GM19328 (cell line): ENCODE results near the gene SLC49A4.

Experiments used
- ATAC-seq: cut with Tn5 transposase; IDR thresholded peaks from one replicate; pipeline ENCODE4 v1.9.1; 2021; ENCODE audit warnings: mild to moderate bottlenecking, moderate library complexity; ENCODE audit not compliant: unreplicated experiment

Gene SLC49A4

DNA sequence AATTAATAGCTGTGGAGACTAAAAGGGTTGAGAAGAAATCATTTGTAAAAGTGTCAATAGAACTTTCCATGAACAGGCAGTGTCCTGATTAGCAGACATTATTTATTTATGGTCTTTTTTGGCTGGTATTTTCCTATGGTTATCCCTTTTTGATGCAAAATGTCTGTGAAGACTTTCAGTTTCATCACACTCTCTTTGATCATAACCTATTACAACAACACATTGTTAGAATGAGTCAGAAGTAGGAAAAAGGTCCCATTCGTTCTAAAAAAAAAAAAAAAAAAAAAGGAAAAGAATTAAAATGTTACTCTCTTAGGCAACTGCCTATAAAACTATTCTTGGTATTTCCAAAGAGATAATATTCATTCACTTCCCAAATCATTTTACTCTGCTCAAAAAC is 62.1 kb downstream of the SLC49A4 start:
- ATAC-seq: no peak

DNA sequence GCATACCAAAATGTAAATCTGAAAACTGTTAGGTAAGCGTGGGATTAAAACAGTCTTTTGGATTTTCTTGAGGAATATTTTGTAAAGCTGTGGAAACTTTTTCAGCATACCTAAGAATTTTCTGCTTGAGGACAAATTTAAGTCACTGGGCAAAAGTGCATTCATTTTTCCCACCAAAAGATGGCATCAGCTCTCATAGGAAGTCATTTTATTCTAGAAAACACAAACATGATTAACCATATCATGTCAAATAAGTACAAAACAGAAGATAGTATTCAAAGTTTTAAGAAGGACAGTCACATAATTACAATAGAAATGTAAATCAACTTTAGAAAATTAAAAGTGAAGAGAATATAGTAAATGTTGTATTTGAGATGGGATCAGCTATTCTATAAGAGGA is 63.5 kb downstream of the SLC49A4 start:
- ATAC-seq: no peak

DNA sequence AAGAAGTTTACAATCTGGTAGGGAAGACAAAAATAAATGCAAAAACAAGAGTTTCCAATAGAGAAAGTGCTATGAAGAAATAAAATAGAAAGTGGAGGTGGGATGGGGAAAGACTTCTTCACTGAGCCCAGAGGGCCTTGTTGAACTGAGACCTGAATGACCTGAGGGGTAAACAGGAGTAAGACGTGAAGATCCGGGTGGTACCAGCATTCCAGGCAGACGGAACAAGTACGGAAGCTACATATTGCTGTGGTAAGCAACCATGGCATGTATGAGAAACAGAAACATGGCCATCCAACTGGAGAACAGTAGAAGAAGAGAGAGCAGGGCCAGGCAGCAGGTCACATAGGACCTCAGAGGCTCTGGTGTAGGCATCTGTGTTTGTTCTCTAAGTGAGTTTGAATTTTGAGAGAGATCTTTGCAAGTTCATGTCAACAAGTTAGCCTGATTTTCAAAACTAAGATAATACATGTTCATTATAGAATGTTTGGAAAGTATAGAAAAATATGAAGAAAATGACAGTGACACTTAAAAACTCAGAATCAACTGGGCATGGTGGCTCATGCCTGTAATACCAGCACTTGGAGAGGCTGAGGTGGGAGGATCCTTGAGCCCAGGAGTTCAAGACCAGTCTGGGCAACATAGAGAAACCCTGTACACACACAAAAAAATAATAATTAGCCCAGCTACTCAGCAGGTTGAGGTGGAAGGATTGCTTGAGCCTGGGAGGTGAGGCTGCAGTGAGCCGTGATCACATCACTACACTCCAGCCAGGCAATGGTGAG is 64.3 kb downstream of the SLC49A4 start:
- ATAC-seq: no peak

DNA sequence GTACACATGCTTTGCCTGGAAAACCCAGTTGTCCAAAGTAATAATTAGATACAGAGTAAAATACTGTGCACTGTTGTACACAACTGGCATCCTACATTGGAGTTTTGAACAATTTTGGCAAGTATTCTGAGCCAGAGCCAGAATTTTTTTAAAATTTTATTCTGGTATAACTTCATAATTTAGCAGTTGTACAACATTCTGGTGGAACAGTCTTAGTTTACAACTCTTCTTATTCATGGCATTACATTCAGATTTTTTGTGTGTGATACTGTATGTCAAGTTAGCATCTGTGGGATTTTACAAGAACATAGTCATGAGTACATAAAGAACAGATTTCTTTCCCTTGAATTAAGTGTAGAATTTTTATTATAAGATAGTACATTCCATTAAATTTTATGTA is 67.5 kb downstream of the SLC49A4 start:
- no peak for ATAC-seq

DNA sequence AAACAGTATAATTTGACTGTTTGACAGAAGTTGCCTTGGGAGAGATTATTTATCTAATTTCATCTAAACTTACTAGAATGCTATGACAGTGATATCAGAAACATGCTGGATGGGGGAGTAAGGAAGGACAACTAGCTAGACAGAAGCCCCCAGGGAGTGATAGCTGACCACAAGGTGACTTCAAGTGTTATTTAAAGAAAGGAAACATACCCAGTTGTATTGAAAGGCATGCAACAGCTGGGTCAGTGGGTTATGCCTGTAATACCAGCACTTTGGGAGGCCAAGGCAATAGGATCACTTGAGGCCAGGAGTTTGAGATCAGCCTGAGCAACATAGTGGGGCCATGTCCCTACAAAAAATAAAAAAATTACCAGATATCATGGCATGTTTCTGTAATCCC is 69.6 kb downstream of the SLC49A4 start:
- no peak for ATAC-seq

DNA sequence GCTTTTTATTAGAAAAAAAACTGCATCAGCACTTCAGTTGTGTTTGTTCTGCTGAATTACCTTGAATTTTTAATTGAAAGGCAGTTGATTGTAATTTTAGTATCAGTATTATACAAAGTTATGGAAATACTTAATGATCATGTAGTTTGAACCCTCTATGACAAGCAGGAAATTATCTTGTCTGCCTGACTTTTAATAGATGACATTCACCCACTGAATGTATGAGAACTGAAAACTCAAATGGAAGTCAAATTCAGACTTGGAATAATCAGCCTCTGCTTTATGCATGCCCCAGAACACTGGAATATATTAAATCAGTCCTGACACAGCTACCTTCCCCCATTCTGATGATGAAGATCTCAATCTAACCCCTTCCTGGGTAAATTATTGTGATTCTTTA is 73.5 kb downstream of the SLC49A4 start:
- no peak for ATAC-seq

DNA sequence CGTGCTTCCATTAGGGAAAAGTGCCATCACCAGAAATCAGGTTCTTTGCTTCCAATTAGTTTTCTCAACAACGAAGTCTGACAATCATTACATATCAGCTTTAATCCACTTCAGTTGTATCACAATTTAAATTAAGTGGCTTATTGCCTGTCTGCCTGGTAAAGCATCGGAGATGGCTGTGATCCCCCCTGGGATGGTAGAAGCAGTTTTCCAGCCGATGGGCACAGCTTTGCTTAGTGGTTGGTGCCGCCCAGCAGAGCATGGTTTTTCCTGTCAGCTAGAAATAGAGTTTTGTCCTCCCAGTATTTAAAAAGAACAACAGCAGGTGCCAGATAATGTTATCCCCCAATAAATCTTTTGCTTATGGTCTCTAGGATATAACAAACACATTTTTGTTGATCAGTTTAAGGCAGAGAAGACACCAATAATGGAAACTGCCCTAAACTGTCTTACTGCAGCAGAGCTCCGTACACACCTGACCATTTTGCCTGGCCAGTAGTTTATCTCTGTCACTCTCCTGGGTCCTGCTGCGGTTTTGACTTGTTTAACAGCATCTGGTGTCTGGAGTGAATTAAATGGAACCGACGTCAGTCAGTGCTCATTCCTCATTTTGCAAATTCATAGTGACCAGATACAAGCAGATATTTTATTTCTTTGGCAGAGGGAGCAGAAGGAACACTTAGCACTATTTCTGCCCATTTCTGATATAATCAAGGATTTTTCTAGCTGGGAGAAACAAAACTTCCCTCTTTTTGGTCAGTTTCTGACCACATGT is 79.1 kb downstream of the SLC49A4 start:
- no peak for ATAC-seq

DNA sequence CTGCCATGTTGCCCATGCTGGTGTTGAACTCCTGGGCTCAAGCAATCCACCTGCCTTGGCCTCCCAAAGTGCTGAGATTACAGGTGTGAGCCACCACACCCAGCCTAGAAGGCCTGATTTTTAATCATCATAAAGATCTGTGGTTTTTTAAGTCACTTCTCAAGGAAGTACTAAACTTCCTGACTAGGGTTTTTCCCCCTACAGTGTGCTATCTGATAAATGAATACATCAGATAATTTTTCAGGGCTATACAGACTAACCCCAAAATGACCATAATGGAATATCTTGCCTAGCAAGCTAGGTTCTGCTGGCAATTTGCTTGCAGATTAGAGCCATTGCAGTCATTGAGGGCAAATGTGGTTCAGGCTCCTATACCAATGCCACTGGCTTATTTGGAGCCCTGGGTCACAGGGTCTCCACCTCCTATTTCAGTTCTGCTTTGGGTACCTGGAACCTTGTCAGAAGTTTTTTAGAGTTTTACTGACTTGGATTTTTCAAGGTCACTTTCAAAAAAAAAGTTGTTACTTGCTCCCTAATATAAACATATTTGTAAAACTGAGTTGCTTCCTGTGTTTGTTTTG is 80.8 kb downstream of the SLC49A4 start:
- ATAC-seq: no peak

DNA sequence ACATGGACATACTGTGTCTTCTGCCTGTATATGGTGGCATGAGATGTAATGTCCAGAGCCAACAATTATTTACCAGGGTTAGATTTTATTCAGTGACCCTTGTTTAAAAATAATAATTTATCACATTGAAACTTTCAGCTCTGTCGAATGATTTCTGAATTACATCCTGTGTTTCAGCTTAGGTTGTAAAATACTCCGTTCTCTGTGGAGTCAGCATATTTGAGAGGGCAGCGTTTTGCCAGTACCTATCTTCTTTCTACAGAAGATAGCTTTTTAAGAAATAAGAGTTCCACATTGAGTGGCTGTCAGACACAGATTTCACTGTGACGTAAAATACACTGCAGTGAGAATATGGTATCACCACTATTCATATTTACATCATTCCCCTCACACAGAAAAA is 85.3 kb downstream of the SLC49A4 start:
- no peak for ATAC-seq

DNA sequence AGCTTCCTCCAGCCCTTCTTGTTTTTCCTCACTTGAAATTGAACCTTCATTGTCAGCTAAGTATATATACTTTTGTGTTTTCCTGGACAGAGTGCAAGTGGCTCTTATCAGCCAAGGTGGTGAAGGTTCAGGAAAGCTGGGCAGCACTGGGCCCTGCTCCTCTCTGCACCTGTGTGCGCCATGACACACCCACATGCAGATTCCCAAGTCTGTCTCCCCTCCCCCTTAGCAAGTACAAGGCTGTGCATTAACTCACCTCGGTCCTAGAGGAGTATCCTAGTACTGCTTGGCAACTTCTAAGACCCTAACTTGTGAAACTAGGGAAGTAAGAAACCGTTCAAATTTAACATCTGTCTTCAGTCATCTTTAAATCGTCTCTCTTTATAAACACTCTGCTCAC is 85.8 kb downstream of the SLC49A4 start:
- ATAC-seq: no peak

DNA sequence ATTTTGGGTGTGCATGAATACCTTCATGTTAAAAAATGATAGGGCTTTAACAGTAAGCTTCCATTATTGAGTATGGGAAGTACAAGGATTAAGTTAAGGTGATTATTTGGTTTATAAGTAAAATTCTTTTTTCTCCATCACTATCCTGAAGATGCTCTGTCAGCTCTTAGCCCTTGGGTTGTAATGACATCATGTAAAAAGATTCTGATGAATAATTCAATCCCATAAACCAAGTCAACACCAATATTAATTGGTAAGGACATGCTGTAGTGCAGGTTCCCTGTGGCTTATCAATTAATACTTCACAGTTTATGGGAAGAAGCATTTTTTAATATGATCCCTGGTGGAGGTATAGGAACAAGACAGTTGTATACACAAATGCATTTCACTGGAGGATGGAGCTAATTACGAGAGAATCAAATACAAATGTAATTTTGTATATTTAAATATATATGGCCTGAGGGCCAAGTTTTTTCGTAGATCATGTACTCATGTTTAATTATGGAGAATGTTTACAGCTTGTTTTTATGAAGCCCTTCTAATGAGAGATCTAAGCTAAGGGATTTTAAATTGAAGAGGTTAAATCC is 87.6 kb downstream of the SLC49A4 start:
- no peak for ATAC-seq

DNA sequence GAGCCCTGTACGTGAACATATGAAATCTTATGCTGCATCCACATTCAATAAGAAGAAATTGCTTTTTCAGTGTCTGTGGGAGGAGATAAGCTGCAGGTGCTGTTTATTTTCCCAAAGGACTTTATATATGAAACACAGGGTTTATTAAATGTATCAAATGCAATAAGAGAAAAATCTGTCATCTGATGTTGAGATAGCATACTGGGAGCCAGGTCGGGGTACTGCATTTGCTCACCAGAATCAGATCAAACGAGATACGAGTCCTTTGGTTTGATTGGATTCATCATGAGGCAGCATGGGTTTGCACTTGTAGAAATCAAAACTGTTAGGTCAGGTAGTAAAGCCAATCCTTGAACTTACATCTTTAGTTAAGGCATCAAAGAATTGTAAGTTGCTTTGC is 91.4 kb downstream of the SLC49A4 start:
- no peak for ATAC-seq

DNA sequence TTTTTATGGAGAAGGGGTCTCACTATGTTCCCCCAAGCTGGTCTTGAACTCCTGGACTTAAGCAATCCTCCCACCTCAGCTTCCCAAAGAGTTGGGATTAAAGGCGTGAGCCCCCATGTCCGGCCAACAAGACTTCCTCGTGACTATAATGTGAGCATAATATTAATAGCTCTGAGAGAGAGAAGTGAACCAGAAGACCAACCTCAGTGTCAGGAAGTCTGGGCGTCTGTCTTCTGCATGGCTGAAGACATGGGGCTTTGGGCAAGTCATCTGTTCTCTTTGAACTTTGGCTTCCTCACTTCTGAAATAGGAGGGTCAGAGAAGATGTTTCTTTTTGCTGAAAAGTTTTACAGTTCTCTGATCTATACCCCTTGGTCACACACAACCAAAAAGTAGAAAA is 92.1 kb downstream of the SLC49A4 start:
- no peak for ATAC-seq

DNA sequence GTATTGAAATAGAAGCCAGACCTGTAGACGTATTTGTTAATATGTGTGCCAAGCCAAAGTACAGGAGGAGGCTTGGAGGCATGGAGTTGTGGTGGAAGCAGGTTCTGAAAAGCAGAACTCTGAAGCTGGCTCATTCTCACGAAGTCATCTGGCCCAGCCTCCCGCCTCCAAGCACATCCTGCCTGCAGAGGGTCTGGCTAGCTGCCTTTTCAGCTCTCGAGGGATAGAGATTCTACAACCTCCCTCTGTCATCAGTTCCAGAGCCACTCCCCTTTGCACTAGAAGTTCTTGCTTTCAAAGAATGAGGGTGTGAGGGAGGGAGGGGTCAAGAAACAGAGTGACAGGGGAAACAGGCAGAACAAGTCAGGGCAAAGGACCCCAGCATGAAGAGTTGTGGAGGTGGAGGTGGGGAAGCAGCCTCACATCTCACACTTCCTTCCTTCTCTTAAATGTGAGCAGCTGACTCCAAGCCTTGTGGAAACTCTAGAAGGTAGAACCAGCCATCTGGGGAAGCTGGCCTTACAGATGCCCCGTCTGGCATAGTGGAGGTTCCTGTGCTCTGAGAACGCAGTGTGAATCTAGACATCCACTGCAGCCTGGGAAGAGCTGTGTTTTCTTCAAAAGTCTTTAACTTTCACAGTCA is 95.3 kb downstream of the SLC49A4 start:
- ATAC-seq: no peak

DNA sequence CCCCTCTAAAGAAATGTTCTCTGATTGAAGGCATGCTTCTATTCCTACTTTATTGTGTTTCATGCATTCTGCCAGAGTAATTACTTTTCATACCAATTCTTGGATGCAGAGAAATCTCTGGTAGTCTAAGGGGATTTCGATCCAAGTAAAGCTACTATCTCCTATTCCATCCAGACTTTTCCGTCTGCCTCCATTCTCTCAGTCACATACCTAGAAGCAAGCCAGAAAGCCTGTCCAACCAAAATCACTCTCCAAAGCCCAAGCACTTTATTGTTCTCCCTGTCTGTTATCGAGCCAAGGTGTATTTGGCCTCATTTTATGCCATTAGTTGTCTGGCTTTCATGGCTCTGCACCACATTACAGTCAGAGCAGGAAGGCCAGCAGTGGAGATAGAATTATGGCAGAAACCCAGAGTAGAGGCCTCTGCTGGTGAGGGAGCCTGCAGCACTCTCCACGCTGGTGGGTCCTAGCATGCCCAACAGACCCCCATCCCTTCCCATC is 95.9 kb downstream of the SLC49A4 start:
- ATAC-seq: no peak

DNA sequence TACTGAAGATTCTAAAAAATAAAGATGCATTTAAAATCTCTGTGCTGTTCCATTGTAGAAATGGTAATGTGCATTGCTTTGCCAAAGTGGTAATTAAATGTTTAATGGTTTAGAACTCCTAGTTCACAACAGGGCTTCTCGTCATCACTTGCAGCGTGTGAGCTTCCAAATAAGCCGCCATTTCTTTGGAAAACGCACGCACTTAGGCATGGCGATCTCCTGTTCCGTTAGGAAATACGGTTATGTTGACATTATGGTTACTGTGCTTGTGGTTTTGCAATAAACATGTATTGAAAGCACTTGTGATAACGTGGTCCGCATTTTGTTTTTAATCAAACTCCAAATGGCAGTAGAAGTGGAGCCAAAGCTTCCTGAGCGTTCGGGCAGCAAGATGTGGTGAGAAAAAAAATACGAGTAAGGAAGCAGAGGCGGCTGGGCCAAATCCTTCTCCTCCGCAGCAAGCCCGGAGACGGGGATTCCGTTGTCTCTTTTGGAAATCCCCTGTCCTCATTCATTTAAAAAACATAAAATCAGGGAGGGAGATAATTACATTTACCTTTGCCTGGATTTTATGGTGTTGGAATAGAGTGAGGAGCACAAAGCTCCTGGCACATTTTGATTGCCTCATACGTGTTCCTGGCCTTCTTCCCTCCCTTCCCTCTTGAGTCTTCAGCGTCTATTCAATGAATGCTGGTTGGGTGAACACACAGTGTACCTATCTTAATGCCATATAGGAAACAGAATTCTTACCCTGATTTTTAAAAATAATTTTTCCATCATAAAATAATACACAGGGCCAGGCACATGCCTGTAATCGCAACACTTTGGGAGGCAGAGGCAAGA is 97.5 kb downstream of the SLC49A4 start:
- ATAC-seq: no peak

DNA sequence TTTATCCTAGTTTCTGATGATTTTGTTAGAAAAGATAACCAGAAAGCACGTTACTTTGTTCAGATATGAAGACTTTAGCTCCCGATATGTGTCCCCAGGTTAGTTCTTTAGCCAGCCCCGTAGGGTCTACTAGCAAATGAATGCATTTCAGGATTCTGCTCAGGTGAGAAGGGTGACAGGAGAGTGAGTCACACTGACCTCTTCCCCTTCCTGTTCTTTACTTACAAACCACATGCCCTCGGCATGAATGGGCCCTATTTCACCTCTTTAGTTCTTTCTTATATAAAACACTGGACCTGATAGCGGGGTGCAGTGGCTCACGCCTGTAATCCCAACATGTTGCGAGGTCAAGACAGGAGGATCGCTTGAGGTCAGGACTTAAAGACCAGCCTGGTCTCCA is 98.4 kb downstream of the SLC49A4 start:
- no peak for ATAC-seq

DNA sequence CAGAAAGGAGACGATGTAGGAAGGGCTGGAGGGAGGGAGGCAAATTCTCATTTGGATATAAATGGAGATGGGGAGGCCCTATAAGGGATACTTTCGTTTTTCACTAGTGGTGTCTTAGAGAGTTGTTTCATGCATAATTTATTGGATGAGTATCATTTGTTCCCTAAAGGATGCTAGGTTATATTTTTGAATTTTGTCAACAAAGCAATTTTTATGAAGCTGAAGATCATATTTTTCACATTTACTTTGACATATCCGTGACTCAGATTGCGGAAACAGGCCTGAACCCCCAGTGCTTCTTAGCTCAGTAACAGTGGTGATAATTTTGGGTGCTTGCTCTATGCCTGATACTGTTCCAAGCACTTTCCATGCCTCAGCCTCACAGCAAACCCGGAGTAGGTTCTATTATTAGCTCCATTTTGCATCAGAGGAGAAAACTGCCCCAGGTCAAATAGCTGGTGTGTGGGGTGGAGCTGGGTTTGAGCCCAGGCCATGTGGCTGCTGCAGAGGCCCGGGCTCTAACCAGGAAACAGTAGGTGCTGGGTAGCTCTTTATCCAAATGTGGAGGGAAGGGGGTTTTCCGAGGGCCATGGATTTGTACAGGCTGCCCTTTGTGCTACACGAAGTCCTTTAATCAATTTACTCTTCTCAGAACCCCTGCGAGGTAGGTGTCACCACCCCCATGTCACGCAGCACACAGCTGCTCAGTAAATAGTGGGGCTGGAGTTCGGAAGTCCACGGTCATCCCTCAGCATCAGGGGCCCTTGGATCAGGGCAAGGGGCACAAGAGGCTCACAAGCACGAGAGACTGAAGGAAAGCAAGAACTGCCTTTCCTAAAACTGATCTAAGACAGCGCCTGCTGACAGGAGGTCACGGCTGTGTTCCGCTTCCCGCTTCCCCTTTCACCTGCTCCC is 99.1 kb downstream of the SLC49A4 start:
- ATAC-seq: no peak

DNA sequence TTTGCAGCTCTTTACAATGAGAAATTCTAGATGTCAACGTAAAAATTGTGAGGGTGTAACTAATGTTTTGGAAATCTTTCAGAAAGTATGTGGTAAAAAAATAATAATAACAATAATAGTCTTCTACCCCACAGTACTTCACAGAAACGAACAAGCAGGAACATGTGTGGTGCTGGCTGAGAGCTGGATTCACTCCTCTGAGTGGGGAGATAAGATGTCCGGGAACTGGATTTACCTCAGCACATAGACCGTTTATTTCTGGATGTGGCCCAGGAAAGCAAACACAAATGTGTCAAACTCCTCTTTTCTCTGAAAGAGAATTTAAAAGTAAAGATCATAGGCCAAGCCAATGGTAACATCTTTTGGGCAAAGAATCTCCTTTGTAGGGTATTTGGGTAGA is 103.4 kb downstream of the SLC49A4 start:
- no peak for ATAC-seq
